ENCODE measurements around the gene NACC2.

GRCh38 chr9:136140046-136140445, 45.0 kb upstream of the NACC2 start:
- TF ChIP-seq POLR2AphosphoS5 (IDR thresholded peaks at IDR 0.05; ENCODE audit: insufficient read depth, low read depth, low read length) (no peak), CTCF (IDR thresholded peaks at IDR 0.05; ENCODE audit: extremely low read depth in 1 of 2, insufficient read depth in 1 of 2, low read depth in 1 of 2, low read length in 2 of 2) (no peak), EZH2 (IDR thresholded peaks at IDR 0.05; ENCODE audit: borderline replicate concordance, low read depth, low read length, severe bottlenecking) (no peak), GATA2 (IDR thresholded peaks at IDR 0.05; ENCODE audit: insufficient read depth, insufficient read length, low read depth, low read length) (no peak)
